Activated naive CD4-positive, alpha-beta T cell treated with anti-CD3 and anti-CD28 coated beads for 36 hours (primary cell): ENCODE measurements around the gene GFOD1. TPM values are rescaled to one million over a fixed set of nuclear protein-coding genes. Genes with fewer than 3 reads are reported as not detected.

ENCODE experiments used
- CTCF ChIA-PET: fragments of 350-600 bp; sonication (Branson Sonifier 250); formaldehyde crosslinking; loops from one replicate; lab custom pipeline; 2021; ENCODE audit warnings: antibody characterized with exemption; lab: Charles Lee
- DNase-seq: peaks from one replicate; pipeline ENCODE4 v3.0.0-alpha.2; 2020
- H3K27ac Mint-ChIP-seq: one replicate; pipeline ENCODE4 v1.8.0; 2021; ENCODE audit warnings: mild to moderate bottlenecking, mixed read lengths
- H3K27me3 Mint-ChIP-seq: one replicate; pipeline ENCODE4 v1.8.0; 2021; ENCODE audit warnings: low read depth, mixed read lengths
- H3K36me3 Mint-ChIP-seq: one replicate; pipeline ENCODE4 v1.8.0; 2021; ENCODE audit warnings: low read depth, mixed read lengths
- H3K4me1 Mint-ChIP-seq: one replicate; pipeline ENCODE4 v1.8.0; 2021; ENCODE audit warnings: low read depth, mixed read lengths
- H3K4me3 Mint-ChIP-seq: one replicate; pipeline ENCODE4 v1.8.0; 2021; ENCODE audit warnings: mild to moderate bottlenecking, moderate library complexity, mixed read lengths
- H3K9me3 Mint-ChIP-seq: one replicate; pipeline ENCODE4 v1.8.0; 2021; ENCODE audit warnings: mixed read lengths
- intact Hi-C: fragments of 100-400 bp; cut with micrococcal nuclease; formaldehyde crosslinking; loops from one replicate; pipeline ENCODE4 v1.15.1; 2023
- total RNA-seq, 2 experiments: library from RNA; stranded (reverse); gene quantifications; one replicate each; pipeline ENCODE4 v1.2.3, GENCODE V29; 2021

GFOD1 gene
- total RNA-seq, 2 experiments from 2014 or later, result 3.7 to 4.2 TPM

DNA sequence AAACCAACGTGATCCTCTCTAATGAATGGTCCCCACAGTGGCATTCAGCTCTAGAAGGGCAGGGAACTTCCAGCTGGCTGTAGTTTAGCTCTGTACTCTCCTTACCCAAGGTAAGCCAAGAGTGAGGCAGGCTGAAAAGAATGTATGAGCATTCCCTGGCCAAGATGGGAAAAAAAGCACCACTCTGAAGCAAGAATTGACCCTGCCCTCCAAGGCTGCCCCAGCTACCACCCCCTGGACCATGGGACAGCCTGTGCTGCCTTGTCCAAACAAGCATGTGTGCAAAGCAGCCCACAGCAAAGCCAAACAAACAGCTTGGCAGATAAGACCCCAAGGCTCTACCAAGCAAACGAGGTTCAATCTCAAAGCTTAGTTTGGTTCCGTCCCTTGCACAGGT lies 73.9 kb downstream of the GFOD1 start:
- Mint-ChIP-seq H3K4me1 (no peaks in the 10 kb centered on the region), H3K9me3 (peaks cover 5% of the 10 kb centered on the region), H3K4me3 (no peak overlapping the region), H3K36me3 (peaks cover 5% of the 10 kb centered on the region), H3K27me3 (no peaks in the 10 kb centered on the region), H3K27ac (no peak overlapping the region)
- intact Hi-C loops, result no loop called here
- CTCF ChIA-PET, result no interaction called here
- no peak for DNase-seq

DNA sequence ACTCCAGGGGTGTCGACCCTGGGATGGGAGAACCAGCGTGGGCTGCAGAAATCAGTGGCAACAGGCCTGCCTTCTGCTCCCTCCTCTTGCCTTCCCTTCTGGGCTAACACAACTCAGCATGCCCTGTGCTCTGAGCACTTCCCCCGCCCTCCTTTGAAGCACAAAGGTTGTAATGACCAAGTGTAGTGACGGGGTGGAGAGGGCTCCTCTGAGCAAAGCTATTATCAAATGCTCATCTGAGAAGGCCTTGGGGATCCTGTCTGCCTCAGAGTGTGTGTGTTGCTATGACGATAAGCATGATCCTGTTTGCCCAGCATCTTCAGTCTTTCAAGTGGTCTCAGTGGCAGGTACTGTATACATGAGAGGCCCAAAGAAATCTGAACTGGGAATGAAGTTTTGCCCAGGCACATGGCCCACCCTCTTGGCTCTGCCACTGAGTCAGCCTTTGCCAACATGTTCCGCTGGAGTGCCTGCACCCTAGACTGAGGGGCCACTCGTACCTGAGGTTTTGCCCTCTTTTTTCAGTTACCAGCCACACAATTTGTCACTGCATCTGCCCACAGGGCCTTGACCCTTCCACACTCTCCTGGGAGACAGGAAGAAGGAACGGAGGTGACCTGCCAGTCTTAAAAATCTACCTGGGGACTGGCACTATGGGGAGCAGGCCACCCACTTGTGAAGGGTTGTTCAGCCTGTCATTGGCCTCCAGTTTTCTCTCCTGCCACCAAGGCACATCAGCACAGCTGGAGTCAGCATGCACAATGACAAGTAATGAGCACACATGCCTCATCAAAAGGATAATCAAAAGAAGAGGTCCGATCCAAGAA lies 74.5 kb downstream of the GFOD1 start:
- intact Hi-C loops, result no loop called here
- CTCF ChIA-PET, result no interaction called here
- no peaks in the 10 kb centered on the region for H3K4me1 Mint-ChIP-seq
- H3K27ac Mint-ChIP-seq, result no peak overlapping the region
- peaks cover 5% of the 10 kb centered on the region for H3K9me3 Mint-ChIP-seq
- no peak overlapping the region for H3K4me3 Mint-ChIP-seq
- DNase-seq, result no peak
- H3K36me3 Mint-ChIP-seq, result peaks cover 5% of the 10 kb centered on the region
- no peaks in the 10 kb centered on the region for H3K27me3 Mint-ChIP-seq

DNA sequence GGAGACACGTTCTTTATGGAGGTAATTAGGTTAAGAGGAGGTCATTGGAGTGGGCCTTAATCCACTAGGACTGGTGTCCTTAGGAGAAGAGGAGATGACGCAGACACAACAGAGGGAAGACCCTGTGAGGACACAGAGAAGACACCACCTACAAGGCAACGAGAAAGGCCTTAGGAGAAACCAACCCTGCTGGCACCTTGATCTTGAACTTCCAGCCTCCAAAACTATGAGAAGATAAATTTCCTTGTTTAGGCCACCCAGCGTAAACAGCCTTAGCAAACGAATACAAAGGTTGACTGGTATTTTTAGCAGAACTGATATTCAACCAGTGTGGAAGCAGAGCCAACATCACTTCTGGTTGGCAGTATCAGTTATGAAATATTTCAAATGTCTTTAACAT lies 75.2 kb downstream of the GFOD1 start:
- CTCF ChIA-PET, result interaction anchor here (1.6 kb wide), 1 partner anchor 16 kb away, joined by 3 read pairs; no protein-coding TSS in a partner anchor
- H3K4me1 Mint-ChIP-seq, result no peaks in the 10 kb centered on the region
- no peaks in the 10 kb centered on the region for H3K27me3 Mint-ChIP-seq
- intact Hi-C loops, result no loop called here
- no peak for DNase-seq
- H3K4me3 Mint-ChIP-seq, result no peak overlapping the region
- H3K36me3 Mint-ChIP-seq, result peaks cover 5% of the 10 kb centered on the region
- H3K9me3 Mint-ChIP-seq, result peaks cover 5% of the 10 kb centered on the region
- H3K27ac Mint-ChIP-seq, result no peak overlapping the region

DNA sequence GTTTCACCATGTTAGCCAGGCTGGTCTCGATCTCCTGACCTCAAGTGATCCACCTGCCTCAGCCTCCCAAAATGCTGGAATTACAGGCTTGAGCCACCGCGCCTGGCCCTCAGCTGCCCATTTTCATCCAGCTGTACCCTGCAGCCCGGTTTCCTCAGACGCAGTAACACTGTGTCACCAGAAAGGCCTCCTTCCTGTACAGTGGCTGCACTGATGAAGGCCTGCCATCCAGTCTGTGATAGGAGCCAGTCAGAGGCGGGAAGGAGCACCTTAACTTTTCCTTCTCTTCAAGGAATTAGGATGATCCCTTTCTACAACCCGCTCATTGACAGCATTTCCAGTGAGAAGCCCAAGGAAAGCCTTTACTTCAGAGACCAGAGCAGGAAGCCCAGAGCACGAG lies 75.9 kb downstream of the GFOD1 start:
- no peak for DNase-seq
- intact Hi-C loops, result no loop called here
- Mint-ChIP-seq H3K27me3 (no peaks in the 10 kb centered on the region), H3K4me3 (no peak overlapping the region), H3K4me1 (no peaks in the 10 kb centered on the region), H3K9me3 (peaks cover 5% of the 10 kb centered on the region), H3K27ac (no peak overlapping the region), H3K36me3 (peaks cover 5% of the 10 kb centered on the region)
- CTCF ChIA-PET, result interaction anchor here (1.6 kb wide), 1 partner anchor 17 kb away, joined by 3 read pairs; no protein-coding TSS in a partner anchor

DNA sequence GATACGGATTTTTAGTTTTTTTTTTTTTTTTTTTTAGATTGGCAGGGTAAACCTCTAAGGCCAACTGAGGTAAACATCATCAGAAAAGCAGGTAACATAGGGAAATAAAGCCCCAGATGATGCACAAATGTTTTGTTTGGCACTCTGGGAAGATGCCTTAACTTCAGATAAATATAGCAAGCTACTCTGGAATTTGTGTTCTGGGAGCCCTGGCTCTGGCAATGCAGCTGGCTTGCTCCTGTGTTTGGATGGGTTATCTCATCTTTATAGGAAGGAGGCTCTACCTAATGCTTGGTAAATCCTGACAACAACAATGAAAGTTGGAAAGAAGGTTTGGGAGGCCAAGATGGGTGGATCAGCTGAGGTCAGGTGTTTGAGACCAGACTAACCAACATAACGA lies 77.4 kb downstream of the GFOD1 start:
- intact Hi-C loops, result no loop called here
- CTCF ChIA-PET, result interaction anchor here (1.1 kb wide), 1 partner anchor 15 kb away, joined by 4 read pairs; no protein-coding TSS in a partner anchor

GRCh38 chr6:13407709-13408695 lies 79.4 kb downstream of the GFOD1 start:
- Mint-ChIP-seq H3K36me3 (no peaks in the 10 kb centered on the region), H3K4me1 (no peaks in the 10 kb centered on the region), H3K27me3 (no peaks in the 10 kb centered on the region), H3K27ac (no peak overlapping the region), H3K4me3 (no peak overlapping the region), H3K9me3 (no peaks in the 10 kb centered on the region)
- no peak for DNase-seq
- intact Hi-C loops, result no loop called here
- CTCF ChIA-PET, result interaction anchor here (0.6 to 0.7 kb wide), 2 partner anchors 117 to 214 kb away, joined by 3 read pairs; no protein-coding TSS in a partner anchor

More for the DNA sequence above, 77.4 kb downstream of the GFOD1 start:
- Mint-ChIP-seq H3K27ac (no peak overlapping the region), H3K36me3 (no peaks in the 10 kb centered on the region), H3K4me3 (no peak overlapping the region), H3K4me1 (no peaks in the 10 kb centered on the region), H3K27me3 (no peaks in the 10 kb centered on the region), H3K9me3 (no peaks in the 10 kb centered on the region)
- DNase-seq, result no peak

DNA sequence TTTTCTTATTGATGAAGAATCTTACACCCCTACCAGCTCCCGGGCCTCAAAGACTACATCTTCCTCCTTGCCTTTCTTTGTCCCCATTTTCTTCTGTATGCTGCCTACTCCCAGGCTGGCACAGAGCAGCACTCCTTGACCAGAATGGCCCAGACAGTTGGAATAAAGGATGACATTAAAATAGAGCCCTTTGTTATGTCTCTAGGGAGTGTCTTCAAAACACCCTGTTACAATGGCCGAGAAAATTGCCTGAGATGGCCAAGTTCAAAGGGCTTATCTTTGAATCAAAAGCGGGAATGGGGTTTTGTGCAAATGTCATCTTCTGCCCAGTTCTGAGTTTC lies 80.1 kb downstream of the GFOD1 start:
- Mint-ChIP-seq H3K27ac (no peak overlapping the region), H3K4me1 (no peaks in the 10 kb centered on the region), H3K27me3 (no peaks in the 10 kb centered on the region), H3K9me3 (no peaks in the 10 kb centered on the region), H3K36me3 (no peaks in the 10 kb centered on the region), H3K4me3 (no peak overlapping the region)
- CTCF ChIA-PET, result interaction anchor here (0.7 kb wide), 1 partner anchor 213 kb away, joined by 3 read pairs; no protein-coding TSS in a partner anchor
- no peak for DNase-seq
- intact Hi-C loops, result no loop called here

- no peak overlapping the region for H3K4me3 Mint-ChIP-seq
- CTCF ChIA-PET, result no interaction called here
- no peaks in the 10 kb centered on the region for H3K4me1 Mint-ChIP-seq
- H3K9me3 Mint-ChIP-seq, result no peaks in the 10 kb centered on the region
- H3K27ac Mint-ChIP-seq, result no peak overlapping the region
- intact Hi-C loops, result no loop called here
- DNase-seq, result no peak
- H3K36me3 Mint-ChIP-seq, result no peaks in the 10 kb centered on the region
- H3K27me3 Mint-ChIP-seq, result no peaks in the 10 kb centered on the region
Observed at GRCh38 chr6:13406781-13407180, 80.6 kb downstream of the GFOD1 start.

DNA sequence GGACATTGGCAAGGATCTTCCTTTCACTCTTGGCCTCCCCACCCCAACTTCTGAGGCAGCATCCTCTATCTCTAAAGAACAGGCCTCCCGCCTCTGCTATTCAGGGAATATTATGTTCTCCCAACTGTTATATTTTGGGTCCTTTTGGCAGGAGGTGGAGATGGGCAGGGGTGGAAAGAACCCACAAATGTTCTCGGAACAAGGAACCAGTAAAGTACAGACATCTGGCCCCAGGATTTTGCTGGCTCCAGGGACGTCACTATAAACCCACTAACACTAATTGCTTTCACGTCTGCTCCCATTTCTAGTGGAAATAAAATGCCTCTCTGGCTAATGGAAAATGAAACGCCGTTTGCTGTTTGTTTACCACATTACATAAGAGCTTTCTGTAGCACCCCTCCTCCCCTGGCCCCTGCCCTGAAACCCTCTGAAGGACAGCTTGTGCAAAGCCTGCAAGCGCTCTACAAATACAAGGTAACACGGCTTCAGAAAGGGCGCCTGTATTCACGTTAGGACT lies 81.4 kb downstream of the GFOD1 start:
- peaks cover 3% of the 10 kb centered on the region for H3K4me1 Mint-ChIP-seq
- intact Hi-C loops, result no loop called here
- CTCF ChIA-PET, result no interaction called here
- H3K27ac Mint-ChIP-seq, result no peak overlapping the region
- H3K4me3 Mint-ChIP-seq, result no peak overlapping the region
- H3K9me3 Mint-ChIP-seq, result no peaks in the 10 kb centered on the region
- no peaks in the 10 kb centered on the region for H3K27me3 Mint-ChIP-seq
- DNase-seq, result no peak
- no peaks in the 10 kb centered on the region for H3K36me3 Mint-ChIP-seq

GRCh38 chr6:13404892-13405254 lies 82.5 kb downstream of the GFOD1 start:
- no peaks in the 10 kb centered on the region for H3K9me3 Mint-ChIP-seq
- no peaks in the 10 kb centered on the region for H3K27me3 Mint-ChIP-seq
- intact Hi-C loops, result no loop called here
- DNase-seq, result no peak
- peaks cover 11% of the 10 kb centered on the region for H3K4me1 Mint-ChIP-seq
- no peak overlapping the region for H3K27ac Mint-ChIP-seq
- CTCF ChIA-PET, result no interaction called here
- H3K36me3 Mint-ChIP-seq, result no peaks in the 10 kb centered on the region
- H3K4me3 Mint-ChIP-seq, result no peak overlapping the region

DNA sequence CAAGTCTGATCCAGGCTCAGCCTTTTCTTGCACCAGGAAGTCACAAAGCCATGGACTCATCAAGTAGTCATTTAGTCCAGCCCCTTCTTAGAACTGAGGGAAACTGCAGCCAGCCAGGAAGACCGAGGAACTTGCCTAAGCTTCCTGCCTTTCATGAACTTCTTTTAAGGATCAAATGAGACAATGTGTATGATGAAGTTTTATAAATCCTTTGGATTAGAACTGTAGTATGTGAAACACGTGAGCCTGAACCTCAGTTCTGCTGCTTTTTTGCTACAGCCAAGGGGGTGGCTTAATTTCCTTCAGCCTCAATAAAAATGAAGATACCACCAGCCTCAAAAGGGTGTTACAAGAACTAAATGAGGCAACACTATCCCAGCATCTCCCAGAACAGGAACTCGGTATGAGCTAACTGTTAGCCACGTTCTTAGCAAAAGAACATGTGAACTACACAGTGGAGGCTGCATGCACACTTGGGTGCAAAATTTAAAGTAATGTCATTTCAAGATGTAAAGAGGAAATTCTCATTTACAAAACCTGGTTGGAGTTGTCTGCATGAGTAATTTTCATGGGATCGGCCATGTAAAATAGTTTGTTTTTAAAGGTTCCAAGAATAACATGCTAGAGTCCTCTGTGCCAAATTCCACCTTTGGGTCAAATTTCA lies 83.0 kb downstream of the GFOD1 start:
- Mint-ChIP-seq H3K4me3 (no peak overlapping the region), H3K27me3 (no peaks in the 10 kb centered on the region), H3K9me3 (no peaks in the 10 kb centered on the region), H3K4me1 (peaks cover 11% of the 10 kb centered on the region), H3K27ac (no peak overlapping the region), H3K36me3 (no peaks in the 10 kb centered on the region)
- no peak for DNase-seq
- CTCF ChIA-PET, result no interaction called here
- intact Hi-C loops, result no loop called here

- Mint-ChIP-seq H3K27me3 (no peaks in the 10 kb centered on the region), H3K27ac (no peak overlapping the region), H3K36me3 (no peaks in the 10 kb centered on the region), H3K9me3 (no peaks in the 10 kb centered on the region), H3K4me3 (no peak overlapping the region), H3K4me1 (peaks cover 11% of the 10 kb centered on the region)
- intact Hi-C loops, result no loop called here
- DNase-seq, result no peak
- CTCF ChIA-PET, result no interaction called here
Observed at GRCh38 chr6:13402711-13403110, 84.7 kb downstream of the GFOD1 start.
